Adrenal gland (tissue), 12 donors: ENCODE measurements around the gene ALKBH5. TPM values are rescaled to one million over a fixed set of nuclear protein-coding genes. Genes with fewer than 3 reads are reported as not detected.

ENCODE experiments used
- DNase-seq, 7 donors: peaks; one replicate each; pipeline ENCODE4 v3.0.0-alpha.2; 2019 to 2020
- H3K27ac ChIP-seq, 5 donors: fragments of 200-600 bp; sonication (generic) in 4 of 5; 1 replicate in 3 of 5; 2 replicates in 2 of 5; pipeline versions ENCODE4 v1.5.1 to v1.8.0; 2016 to 2020; ENCODE audit warnings: mild to moderate bottlenecking in 1 of 5
- H3K27me3 ChIP-seq: fragments of 200-600 bp; 2 replicates; pipeline ENCODE4 v1.8.0; 2021
- H3K36me3 ChIP-seq, 2 donors: fragments of 200-600 bp; replicated peaks in 1 of 2; 1 replicate in 1 of 2; 2 replicates in 1 of 2; pipeline versions ENCODE4 v1.5.1 to v1.8.0; 2018 to 2022
- H3K4me1 ChIP-seq, 2 donors: fragments of 200-600 bp; replicated peaks in 1 of 2; 1 replicate in 1 of 2; 2 replicates in 1 of 2; pipeline versions ENCODE4 v1.5.1 to v1.8.0; 2018 to 2021
- H3K4me3 ChIP-seq, 4 donors: fragments of 200-600 bp; sonication (generic) in 3 of 4; one replicate each; pipeline ENCODE4 v1.5.1; 2016 to 2018
- H3K9me3 ChIP-seq, 3 donors: fragments of 200-600 bp; sonication (generic) in 1 of 3; replicated peaks in 1 of 3; 1 replicate in 2 of 3; 2 replicates in 1 of 3; pipeline versions ENCODE4 v1.5.1 to v1.8.0; 2016 to 2021
- CTCF ChIP-seq, 6 experiments: fragments of 450-650 bp in 4 of 6; fragments of 200-600 bp in 2 of 6; sonication (generic) in 1 of 6; IDR thresholded peaks; 1 replicate in 5 of 6; 2 replicates in 1 of 6; pipeline versions ENCODE4 v1.5.1 to v1.8.0; 2016 to 2021; ENCODE audit warnings: antibody characterized with exemption in 6 of 6, mild to moderate bottlenecking in 2 of 6, moderate library complexity in 1 of 6
- POLR2A ChIP-seq, 2 donors: fragments of 450-650 bp; IDR thresholded peaks; one replicate each; pipeline ENCODE4 v1.6.1; 2017; ENCODE audit warnings: antibody characterized with exemption in 2 of 2, mild to moderate bottlenecking in 2 of 2, moderate library complexity in 1 of 2
- WGBS, 4 donors: extraction: QIAGEN DNeasy Blood & Tissue Kit in 2 of 4; methylation state at CpG; one replicate each; pipeline versions ENCODE4 v1.1.5 to v1.1.7; 2013 to 2017; 5-methylcytosine and 5-hydroxymethylcytosine counted together
- intact Hi-C, 2 donors: fragments of 100-400 bp; cut with DNase I; formaldehyde crosslinking; loops; one replicate each; pipeline versions ENCODE4 v1.14.1 to v1.15.0; 2022 to 2023
- polyA plus RNA-seq, 3 donors: library from polyadenylated mRNA; stranded (reverse); fragments of 200-250 nt in 2 of 3; fragments of 350-450 nt in 1 of 3; fragmentation: Illumina TruSeq in 1 of 3; extraction: RNeasy Lipid Tissue Mini Kit (QIAGEN cat#74804) in 1 of 3; gene quantifications; one replicate each; pipeline ENCODE4 v1.2.3, GENCODE V29; 2013 to 2014
- total RNA-seq, 9 donors: library from RNA; depleted of rRNA in 4 of 9; stranded (reverse); fragments of >200 nt in 4 of 9; fragments of 120-200 nt in 1 of 9; fragmentation: NEBNext Ultra II Directional in 1 of 9; extraction: Animal tissue kit (Norgen Biotek cat#: 25700) in 1 of 9; gene quantifications; one replicate each; pipeline versions ENCODE4 v1.1.0 to v1.2.4, GENCODE V29; 2013 to 2023
- donor health status: healthy with polysubstance abuse.
- donor health status: Bipolar disorder and iron deficiency.
- donor health status: DM: yes; HTN: yes; CAD: no.
- donor health status: DM: no; HTN: no; CAD: no.
- donor health status: DM: no; HTN: no; CAD: no.
- donor health status: DM: yes; HTN: yes; CAD: no.

Gene ALKBH5
- total and polyA plus RNA-seq, 12 donors: 28.4 to 154 (median 138) TPM

GRCh38 chr17:18156976-18157280 is 26.7 kb upstream of the ALKBH5 start:
- 89 to 95% (median 91%) methylated on average over 7 to 10 of the region's 10 CpGs for WGBS, 4 donors
- Histone ChIP-seq H3K9me3 (no peaks in the 10 kb centered on the region), H3K4me1 (peaks cover 4 to 12% of the 10 kb centered on the region in 2 donors), H3K36me3 (no peaks in the 10 kb centered on the region), H3K4me3 (no peak overlapping the region), H3K27ac (peak overlapping the region in 1 of 5 donors; percentile 30), H3K27me3 (no peaks in the 10 kb centered on the region)
- no peak for DNase-seq
- intact Hi-C loops: no loop called here
- TF ChIP-seq POLR2A (IDR thresholded peaks at IDR 0.05) (no peak), CTCF (IDR thresholded peaks at IDR 0.05) (no peak)

GRCh38 chr17:18157354-18157985 is 26.2 kb upstream of the ALKBH5 start:
- no peaks in the 10 kb centered on the region for H3K9me3 ChIP-seq
- no peaks in the 10 kb centered on the region for H3K27me3 ChIP-seq
- H3K4me3 ChIP-seq: no peak overlapping the region
- DNase-seq: no peak
- H3K4me1 ChIP-seq: peaks cover 4 to 12% of the 10 kb centered on the region in 2 donors
- 62 to 81% (median 75%) methylated on average over 14 to 22 of the region's 22 CpGs for WGBS, 4 donors
- H3K36me3 ChIP-seq: no peaks in the 10 kb centered on the region
- TF ChIP-seq CTCF (IDR thresholded peaks at IDR 0.05): no peak
- no peak for TF ChIP-seq POLR2A (IDR thresholded peaks at IDR 0.05)
- peak overlapping the region in 2 of 5 donors; percentile 34 to 81 for H3K27ac ChIP-seq
- intact Hi-C loops: no loop called here

GRCh38 chr17:18158022-18158600 is 25.5 kb upstream of the ALKBH5 start:
- Histone ChIP-seq H3K9me3 (no peaks in the 10 kb centered on the region), H3K27ac (peak overlapping the region in 2 of 5 donors; percentile 34 to 81), H3K27me3 (no peaks in the 10 kb centered on the region), H3K4me1 (peaks cover 4 to 9% of the 10 kb centered on the region in 2 donors), H3K36me3 (no peaks in the 10 kb centered on the region), H3K4me3 (peak overlapping the region in 1 of 4 donors; percentile 59)
- 10 to 24% (median 10%) methylated on average over 9 to 26 of the region's 26 CpGs for WGBS, 4 donors
- DNase-seq: peak; percentile 87 to 95 (median 92)
- TF ChIP-seq CTCF (IDR thresholded peaks at IDR 0.05): no peak
- no peak for TF ChIP-seq POLR2A (IDR thresholded peaks at IDR 0.05)
- intact Hi-C loops: no loop called here

- Histone ChIP-seq H3K4me3 (no peak overlapping the region), H3K27ac (no peak overlapping the region), H3K4me1 (peaks cover 4 to 7% of the 10 kb centered on the region in 2 donors), H3K27me3 (no peaks in the 10 kb centered on the region), H3K9me3 (no peaks in the 10 kb centered on the region), H3K36me3 (no peaks in the 10 kb centered on the region)
- WGBS, 4 donors: 74 to 83% (median 80%) methylated on average over 3 of the region's 3 CpGs
- TF ChIP-seq POLR2A (IDR thresholded peaks at IDR 0.05): no peak
- intact Hi-C loops: no loop called here
- DNase-seq: no peak
Measured at GRCh38 chr17:18159551-18160120, 24.0 kb upstream of the ALKBH5 start.
